GM13977 (cell line): Measurements from ENCODE around the gene FMN1.

ENCODE experiments used
- DNase-seq: peaks from one replicate; pipeline ENCODE4 v3.0.0; 2012; ENCODE audit warnings: low spot score
- in situ Hi-C: fragments of 300-500 bp; cut with MboI; formaldehyde crosslinking; loops from one replicate; pipeline ENCODE4 v1.12.0; 2022; ENCODE audit warnings: low sequenced_read_pairs, low pct_unique_long_range_greater_than_20kb, mixed read lengths, inconsistent platforms; ENCODE audit not compliant: unreplicated experiment
- TF ChIP-seq, protein P1 (sequence below): IDR thresholded peaks from 2 replicates; pipeline ENCODE4 v1.5.1; 2012; ENCODE audit warnings: mild to moderate bottlenecking, control low read depth; ENCODE audit not compliant: insufficient read depth; ENCODE audit errors: extremely low read depth, missing control alignments

Gene FMN1

DNA sequence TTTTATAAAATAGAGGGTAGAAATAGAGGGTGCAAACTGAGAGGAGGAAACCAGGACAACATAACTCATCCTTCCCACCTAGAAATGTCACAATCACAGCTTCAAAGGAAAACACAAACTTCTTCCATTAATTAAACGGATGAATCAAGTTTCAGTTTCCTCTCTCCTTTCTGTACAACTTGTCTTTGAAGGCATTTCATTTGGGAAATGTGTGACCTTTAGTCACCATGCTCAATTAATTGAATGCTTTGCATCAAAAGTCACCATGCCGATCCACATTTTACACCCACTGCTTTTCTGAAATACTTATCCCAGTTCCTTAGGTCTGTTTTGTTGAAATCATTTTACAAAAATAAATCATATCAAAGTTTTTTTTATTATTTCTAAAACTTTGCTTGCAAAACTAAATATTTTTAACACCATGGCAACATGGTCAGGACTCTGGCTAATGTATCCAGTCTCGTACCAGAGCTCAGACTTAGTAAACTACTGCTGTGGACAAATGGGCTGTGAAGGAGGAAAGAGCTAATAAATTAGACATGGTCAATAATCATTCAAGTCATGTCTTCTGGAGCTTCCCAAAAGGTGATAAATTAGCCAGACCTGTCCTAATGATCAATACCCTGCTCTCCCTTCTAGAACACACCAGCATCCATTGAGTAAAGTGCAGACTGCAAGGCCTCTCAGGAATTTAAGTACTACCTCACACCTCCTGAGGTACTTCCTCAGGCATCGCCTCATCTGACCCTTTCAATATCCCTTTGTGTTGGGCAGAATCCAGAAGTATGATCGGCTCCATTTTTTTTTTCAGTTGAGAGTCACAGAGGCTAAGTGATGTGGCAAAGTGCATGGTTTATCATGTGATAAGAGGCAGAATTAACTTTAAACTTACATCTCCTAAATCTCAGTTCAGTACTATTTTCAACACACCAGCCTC lies 315.4 kb downstream of the FMN1 start:
- in situ Hi-C loops: no loop called here

DNA sequence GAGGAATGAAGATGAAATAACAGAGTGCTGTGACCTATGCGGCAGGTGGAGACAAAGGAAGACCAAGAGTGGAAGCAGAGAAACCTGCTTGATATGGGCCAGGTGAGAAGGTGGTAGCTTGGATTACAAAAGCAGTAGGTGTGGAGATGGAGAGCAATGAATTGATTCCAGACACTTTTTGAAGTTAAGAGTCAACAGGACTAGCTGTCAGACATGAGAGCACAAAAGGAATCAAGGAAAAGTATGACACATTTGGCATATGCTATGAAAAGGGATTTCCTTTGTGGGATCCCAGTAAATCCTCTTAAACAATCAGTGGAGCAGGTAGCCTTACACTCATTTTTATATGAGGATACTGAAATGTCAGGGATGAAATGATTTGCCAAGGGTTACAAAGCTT lies 316.2 kb downstream of the FMN1 start:
- DNase-seq: no peak
- in situ Hi-C loops: no loop called here
- TF ChIP-seq, protein P1, sequence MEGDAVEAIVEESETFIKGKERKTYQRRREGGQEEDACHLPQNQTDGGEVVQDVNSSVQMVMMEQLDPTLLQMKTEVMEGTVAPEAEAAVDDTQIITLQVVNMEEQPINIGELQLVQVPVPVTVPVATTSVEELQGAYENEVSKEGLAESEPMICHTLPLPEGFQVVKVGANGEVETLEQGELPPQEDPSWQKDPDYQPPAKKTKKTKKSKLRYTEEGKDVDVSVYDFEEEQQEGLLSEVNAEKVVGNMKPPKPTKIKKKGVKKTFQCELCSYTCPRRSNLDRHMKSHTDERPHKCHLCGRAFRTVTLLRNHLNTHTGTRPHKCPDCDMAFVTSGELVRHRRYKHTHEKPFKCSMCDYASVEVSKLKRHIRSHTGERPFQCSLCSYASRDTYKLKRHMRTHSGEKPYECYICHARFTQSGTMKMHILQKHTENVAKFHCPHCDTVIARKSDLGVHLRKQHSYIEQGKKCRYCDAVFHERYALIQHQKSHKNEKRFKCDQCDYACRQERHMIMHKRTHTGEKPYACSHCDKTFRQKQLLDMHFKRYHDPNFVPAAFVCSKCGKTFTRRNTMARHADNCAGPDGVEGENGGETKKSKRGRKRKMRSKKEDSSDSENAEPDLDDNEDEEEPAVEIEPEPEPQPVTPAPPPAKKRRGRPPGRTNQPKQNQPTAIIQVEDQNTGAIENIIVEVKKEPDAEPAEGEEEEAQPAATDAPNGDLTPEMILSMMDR: no peak

More for the DNA sequence above, 315.4 kb downstream of the FMN1 start:
- DNase-seq: no peak
- TF ChIP-seq, protein P1: no peak

DNA sequence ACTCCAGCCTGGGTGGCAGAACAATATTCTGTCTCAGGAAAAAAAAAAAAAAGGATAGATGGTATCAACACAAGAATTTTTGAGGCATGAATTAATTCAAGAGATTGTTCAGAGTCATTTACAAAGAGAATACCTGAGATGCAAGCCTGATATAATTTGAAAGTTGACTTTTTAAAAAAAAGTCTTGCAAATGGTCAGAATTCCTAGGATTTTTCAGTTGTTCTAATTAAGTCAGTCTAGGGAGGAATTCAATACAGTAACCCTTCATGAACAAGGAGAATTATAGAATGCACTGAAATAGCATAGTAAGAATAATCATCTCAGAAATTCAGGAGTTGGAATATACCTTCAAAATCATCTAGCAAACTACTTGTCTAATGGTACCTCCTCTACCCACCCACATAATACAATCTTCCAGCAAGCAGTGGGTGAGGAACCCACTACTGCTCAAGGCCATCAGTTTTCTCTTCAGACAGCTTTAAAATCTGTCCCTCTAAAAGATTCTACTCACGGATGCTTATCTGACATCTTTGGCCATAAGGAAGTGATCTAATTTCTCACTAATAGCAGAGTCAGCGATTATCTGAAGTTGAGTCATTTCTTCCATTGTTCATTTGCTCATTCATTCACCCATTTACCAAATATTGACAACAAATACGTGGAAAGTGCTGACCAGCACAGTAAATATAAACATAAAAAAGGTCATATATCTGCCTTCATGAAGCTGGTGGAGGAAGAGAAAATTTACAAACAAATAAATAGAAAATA lies 317.1 kb downstream of the FMN1 start:
- in situ Hi-C loops: no loop called here
- TF ChIP-seq, protein P1: no peak
- DNase-seq: no peak

DNA sequence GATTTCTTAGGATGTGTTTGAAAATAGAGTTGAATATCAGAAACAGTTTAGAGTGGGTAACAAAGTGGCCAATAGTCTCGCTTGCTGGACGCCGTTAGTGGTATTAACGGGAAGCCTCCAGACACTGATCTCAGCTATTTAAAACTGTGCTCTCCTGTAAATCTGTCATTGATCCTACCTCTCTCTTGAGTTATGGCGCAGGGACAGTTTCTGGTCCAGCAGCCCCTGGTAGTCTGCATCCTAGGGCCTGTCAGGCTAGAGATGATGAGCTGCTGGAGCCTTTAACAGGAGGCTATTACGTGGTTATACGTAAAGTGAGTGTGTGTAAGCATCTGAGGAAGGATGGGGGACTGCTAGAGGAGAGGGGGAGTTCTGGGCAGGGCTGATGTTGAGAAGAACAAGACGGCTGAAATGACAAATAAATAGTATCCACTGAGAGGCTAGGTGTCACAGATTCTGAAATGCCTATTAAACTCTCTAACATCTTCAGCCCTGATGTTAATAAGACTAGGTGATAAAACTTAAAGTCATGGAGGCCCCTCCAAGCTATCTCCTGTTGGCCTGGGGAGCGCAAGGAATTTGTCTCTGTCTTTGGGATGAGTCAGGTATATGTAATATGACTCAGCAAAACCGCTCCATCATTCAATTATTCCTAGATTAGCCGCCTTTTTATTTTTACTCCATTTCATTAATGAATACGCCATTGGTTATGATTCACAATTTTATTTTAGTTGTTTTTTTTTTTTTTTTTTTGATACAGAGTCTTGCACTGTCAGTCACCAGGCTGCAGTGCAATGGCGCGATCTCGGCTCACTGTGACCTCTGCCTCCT lies 321.0 kb downstream of the FMN1 start:
- DNase-seq: no peak
- in situ Hi-C loops: no loop called here
- TF ChIP-seq, protein P1: no peak

DNA sequence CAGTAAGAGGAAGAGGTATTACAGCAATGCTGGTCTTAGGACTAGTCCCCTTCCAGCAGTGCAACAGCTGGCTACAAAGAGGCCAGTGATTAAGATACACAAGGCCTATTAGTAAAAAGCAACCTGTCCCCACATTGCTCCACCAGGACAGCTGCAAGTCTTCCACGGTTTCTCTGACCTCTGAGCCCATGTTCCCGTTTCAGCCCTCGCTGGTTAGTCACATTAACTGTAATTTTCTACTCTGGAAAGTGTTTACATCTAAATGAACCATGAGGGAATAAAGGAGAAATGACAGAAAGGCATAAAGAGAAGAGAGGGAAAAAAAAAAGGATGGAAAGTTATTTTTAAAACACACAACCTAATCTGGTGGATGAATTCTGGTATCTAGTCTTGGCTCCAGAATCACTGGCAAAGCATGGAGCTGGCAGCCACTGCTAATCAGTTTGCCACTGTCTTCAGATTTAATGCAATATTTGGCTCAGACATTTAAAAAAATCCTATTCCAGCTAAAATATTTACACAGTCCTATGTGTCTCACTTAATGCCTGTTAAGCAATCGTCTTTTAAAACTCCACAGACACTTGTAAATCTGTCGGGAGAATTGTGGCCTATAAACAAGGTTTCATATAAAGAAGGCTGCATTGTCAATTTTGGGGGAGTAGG lies 321.8 kb downstream of the FMN1 start:
- in situ Hi-C loops: no loop called here
- TF ChIP-seq, protein P1: no peak
- no peak for DNase-seq
